NCI-H1694 (cell line): ENCODE results near the gene MTHFSD.

Source experiments
- DNase-seq: peaks from one replicate; lab custom pipeline; 2025; lab: John Stamatoyannopoulos, UW

The MTHFSD gene

GRCh38 chr16:86514481-86515376 lies 40.3 kb downstream of the MTHFSD start:
- DNase-seq: no peak

DNA sequence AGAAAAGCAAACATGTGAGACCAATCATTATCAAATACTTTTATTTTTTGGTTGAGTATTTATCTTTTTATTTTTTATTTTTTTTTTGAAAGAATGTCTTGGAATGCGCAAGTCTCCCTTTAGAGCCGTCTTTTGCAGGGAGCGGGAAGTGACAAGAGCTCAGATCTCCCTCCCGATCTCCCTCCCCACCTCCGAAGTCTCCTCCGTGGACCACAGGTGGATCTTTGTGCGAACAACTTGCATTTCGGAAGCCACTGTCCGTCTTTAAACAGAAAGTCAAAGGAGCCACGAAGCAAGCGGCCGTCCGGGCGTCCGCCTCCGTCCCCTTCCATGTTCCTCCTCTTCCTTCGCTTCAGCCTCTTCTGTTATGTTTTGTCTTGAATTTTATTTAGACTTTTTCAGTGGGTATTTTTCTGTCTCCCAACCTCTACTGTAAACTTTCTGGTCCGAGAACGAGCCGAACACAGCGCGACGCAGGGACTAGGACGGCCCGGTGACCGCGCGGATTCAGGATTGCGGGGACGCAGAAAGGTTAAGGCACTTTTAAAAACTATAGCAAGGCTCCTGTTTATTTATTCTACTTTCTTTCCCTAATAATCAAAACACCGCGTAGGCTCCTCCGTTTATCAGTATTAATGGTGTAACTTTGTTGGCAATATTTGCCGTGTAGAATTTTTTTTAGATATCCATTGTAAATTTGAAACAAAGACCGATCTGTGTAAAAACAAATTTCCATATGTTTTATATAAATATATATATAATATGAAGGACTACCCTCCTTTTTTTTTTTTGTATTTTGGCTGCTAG lies 41.4 kb downstream of the MTHFSD start:
- DNase-seq: no peak

DNA sequence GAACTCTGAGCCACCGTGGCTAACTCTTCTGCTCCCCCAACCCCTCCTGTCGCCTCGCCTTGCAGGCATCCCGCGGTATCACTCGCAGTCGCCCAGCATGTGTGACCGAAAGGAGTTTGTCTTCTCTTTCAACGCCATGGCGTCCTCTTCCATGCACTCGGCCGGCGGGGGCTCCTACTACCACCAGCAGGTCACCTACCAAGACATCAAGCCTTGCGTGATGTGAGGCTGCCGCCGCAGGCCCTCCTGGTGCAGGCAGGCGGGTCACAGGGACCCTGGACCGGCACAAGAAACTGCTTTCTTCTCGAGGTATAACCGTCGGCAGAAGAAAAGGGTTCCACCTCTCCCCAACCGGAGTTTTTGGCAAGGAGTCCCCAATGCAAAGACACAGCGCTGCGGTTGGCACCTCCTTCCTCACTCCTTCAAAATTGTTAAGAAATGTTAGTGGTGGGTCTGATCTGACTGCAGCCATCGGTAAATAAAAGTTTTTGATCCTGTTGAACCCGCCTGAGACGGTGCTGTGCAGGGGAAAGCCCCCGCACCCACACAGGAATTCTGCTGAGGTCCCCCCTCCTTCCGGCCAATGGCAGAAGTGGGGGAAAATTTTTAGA lies 42.1 kb downstream of the MTHFSD start:
- no peak for DNase-seq

GRCh38 chr16:86512301-86512859 lies 42.7 kb downstream of the MTHFSD start:
- DNase-seq: no peak

GRCh38 chr16:86511317-86512161 lies 43.5 kb downstream of the MTHFSD start:
- no peak for DNase-seq

DNA sequence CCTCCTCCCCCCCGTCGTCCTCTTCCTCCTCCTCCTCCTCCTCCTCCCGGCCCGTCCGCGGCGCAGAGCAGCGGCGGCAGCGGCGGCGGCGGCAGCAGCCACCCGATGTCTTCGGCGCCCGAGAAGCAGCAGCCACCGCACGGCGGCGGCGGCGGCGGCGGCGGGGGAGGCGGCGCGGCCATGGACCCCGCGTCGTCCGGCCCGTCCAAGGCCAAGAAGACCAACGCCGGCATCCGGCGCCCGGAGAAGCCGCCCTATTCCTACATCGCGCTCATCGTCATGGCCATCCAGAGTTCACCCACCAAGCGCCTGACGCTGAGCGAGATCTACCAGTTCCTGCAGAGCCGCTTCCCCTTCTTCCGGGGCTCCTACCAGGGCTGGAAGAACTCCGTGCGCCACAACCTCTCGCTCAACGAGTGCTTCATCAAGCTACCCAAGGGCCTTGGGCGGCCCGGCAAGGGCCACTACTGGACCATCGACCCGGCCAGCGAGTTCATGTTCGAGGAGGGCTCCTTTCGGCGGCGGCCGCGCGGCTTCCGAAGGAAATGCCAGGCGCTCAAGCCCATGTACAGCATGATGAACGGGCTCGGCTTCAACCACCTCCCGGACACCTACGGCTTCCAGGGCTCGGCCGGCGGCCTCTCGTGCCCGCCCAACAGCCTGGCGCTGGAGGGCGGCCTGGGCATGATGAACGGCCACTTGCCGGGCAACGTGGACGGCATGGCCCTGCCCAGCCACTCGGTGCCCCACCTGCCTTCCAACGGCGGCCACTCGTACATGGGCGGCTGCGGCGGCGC lies 44.4 kb downstream of the MTHFSD start, which contains the start of gene FOXF1:
Gene FOXF1, plus strand, starts transcription at position 63 of the 797 bp plus-strand sequence. Its CDS starts 43 bp downstream, at position 106.
- no peak for DNase-seq

GRCh38 chr16:86509759-86510464 lies 45.1 kb downstream of the MTHFSD start:
- no peak for DNase-seq

DNA sequence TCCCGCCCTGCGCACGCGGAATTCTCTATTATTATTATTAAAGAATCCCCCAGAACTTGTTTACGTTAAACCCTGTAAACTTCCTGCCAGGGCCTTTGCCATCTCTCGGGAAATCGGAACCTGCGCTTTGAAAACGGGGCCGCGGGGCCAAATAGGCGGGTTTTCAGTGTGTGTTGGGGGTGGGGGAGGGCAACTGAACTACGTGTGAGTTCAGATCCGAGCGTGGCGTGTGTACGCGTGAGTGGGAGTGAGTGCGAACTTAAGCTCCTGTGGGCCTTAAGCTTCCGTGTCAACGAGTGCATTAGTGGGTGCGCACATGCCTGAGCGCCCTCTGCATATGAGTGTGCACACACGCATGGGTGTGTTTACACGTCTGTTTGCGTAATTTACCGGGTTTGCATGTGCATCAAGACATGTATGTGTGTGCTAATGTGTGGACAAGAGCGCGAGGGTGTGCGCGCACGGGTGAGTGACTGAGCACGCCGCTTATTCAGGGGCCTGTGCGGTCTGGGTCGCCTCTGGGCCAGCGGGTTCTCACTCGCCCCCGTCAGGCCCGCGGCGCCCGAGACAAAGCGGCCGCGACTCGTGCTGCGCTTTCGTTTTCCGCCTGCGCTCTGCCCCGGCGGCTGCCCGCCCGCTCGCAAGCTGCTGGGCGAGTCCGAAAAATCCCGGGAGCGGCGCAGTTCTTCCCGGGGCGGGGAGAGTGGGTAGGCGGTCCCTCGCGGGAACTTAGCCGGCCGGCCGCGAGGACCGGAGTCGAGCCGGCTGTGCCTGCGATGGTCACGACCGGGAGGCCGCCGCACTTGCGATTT lies 45.9 kb downstream of the MTHFSD start:
- no peak for DNase-seq

- no peak for DNase-seq
Observed at GRCh38 chr16:86508028-86508946, 46.7 kb downstream of the MTHFSD start.

DNA sequence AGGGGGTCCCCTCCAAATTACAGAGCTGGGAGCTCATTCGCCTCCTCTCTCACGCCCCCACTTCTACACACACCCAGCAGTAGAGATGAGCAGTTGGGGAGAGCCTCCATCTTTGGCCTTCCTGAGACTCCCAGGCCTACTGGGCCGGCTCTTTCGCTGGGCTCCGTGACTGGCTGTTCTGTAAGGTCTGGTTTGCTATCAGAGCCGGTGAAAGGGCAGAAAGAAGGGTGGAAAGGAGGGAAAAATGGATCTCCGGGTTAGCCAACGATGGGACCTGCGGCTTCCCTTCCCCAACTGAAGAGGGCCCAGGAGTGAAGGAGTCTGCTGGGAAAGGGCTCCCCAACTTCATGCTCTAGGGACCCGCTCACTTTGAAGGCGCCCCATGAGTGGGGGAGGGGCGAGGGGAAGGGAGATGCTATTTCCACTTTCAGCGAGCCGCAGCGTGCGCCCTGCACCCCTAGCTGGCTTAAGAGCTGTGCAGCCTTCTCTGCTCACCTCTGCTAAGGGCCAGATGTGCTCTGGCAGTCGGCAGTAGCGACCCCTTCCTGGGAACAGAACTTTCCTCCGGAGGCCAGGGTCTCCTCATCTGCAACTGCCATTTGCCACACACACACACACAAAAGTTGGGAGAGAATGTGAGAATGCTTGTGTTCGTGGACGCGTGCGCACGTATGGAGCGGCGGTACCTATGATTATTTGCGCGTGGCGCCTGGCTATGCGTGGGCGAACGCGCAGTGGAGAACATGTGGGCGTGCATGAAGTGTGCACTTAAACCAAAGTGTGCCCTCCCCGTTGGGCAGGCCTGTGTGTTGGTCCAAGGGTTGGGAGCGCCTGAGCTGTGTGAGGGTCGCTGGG lies 47.6 kb downstream of the MTHFSD start:
- no peak for DNase-seq

DNA sequence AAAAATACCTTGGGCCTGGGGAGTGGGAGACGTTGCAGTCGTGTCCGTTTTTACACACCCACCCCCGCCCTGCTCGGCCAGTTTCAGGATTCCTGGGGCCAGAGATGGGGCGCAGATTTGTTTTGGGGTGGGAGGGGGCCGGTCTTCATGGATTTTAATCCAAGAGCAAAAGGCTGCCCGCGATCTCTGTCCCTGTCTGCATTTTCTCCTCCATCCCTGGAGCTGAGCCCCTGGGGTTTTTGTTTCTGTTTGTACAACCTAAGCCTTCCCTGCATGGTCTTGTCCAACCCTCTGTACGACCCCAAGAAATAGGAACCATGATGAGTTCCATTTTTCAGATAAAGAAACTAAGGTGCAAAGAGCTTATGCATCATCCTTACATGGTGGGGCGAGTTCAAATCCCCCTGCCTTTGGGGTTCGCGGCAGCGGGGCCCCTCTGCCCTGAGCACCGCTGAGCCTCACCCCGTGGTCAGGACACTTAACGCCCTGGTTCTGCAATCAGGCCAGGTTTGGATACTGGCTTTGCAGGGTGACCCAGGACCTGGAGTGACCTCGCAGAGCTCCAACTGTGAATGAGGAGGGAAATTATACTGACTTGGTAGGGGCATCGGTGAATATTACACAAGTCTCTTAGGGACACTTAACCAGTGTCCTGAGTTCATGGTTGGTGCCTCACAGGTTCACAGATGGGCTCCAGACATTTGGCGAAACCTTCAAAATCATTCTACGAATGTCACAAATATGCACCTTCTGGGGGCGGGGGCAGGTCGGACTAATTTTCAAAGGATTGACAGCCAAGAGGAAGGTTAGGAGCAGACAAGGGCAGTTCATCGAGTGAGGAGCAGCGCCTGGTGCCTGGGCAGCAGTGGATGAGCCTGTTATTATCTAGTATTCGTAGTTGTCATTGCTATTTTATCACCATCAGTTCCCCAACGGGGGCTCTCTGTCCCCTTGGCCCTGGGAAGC lies 48.9 kb downstream of the MTHFSD start:
- DNase-seq: no peak

GRCh38 chr16:86505185-86505898 lies 49.7 kb downstream of the MTHFSD start:
- no peak for DNase-seq

DNA sequence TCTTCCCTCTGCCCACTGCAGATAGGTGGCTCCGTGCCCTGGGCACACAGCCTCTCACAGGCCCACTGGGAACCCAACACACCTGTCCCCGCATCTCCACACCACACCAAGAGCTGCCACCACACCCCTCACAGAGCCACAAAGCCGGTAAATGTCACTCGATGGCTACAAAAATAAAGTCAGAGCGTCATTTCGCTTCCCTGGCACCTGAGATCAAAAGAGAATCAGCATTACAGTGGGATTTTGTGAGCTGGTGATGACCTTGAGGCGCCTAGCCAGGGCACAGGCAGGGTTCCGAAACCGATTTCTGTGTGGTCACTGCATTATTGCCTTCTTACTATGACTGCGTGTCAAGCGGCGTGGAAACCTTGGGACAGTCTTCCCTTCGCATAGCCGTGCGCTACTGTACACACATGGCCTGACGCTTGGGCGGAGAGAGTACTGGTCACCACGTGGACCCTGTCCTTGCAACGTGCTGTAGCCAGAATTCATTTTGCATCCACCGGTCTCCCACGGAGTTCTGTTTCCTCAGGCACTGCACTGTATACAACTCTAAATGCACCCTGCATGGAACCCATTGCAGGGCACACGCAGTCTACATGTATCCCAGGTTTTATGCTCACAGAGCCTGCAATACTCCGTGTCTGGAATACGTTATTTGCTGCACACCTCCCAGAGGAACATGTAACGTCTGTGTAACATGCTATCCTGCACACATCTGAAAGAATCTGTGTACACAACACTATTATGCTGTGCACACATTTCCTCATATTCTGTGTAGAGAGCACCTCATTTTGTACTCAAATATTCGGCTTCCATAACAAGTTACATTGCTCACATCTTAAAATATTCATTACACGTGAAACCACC lies 50.5 kb downstream of the MTHFSD start:
- no peak for DNase-seq

- DNase-seq: no peak
Observed at GRCh38 chr16:86503830-86504229, 51.2 kb downstream of the MTHFSD start.
